ENCODE results near the gene FAR2.

FAR2 gene

DNA sequence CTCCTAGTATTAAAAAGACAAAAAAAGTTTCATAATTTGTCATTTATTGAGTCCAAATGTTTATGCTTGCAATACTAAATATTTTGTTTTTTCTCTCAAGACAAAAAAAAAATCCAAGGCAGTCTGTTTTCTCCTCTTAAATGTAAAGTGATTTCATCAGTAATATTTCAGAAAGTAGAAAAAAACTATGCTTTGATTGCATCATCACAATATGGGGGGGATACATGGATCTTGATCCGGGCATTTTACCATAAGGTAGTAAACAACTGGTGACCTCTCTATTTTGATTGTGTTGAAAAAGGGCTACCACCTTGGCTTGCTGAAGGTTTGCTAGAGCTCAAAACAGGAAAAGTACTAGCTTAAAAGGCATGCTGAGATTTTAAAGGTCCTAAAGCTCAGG, 188.2 kb downstream of the FAR2 start:
- H3K9me3 ChIP-seq = no peaks in the 10 kb centered on the region; the same call in 1 of the 2 replicates
- no peak overlapping the region for H3K4me3 ChIP-seq (ENCODE audit: low read depth, low read length)

DNA sequence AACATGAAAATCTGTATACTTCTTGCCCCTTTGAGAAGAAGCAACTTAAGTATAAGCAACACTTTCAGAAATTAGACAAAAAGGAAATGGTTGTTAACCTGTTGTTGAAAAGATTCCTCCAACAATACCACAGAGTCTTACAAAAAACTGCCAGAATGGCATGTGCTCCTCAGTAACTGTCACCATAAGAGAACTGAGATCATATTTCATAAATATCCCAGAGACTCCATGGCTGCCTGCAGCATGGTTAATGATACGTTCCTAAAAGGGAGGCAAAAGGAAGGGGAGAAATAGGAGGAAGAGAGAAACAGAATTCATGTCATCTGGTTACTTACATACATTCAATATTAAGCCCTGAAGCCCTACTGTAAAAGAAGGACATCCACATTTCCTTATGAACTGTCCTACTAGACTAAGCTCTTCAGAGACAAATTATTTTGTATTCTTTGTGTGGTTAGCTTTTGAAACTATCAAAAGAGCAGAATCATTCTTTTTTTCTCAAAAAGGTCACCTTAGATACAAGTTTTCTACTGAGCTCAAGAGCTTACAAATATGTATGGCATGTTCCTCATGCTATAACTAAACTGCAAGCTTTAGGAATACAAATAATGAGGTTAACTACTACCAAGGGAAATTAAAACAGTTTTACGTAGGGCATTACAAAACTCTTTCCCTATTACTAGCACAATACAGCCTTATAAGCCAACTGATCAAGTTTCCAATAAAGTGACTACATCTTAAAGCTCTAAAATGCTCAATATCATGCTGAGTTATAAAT, 194.1 kb downstream of the FAR2 start:
- H3K36me3 ChIP-seq = peaks cover 10% of the 10 kb centered on the region
- H3K4me3 ChIP-seq (ENCODE audit: low read depth, low read length) = no peak overlapping the region
- no peaks in the 10 kb centered on the region for H3K4me1 ChIP-seq
- H3K27me3 ChIP-seq = no peaks in the 10 kb centered on the region
- H3K9me3 ChIP-seq = no peaks in the 10 kb centered on the region
- TF ChIP-seq, protein P1, sequence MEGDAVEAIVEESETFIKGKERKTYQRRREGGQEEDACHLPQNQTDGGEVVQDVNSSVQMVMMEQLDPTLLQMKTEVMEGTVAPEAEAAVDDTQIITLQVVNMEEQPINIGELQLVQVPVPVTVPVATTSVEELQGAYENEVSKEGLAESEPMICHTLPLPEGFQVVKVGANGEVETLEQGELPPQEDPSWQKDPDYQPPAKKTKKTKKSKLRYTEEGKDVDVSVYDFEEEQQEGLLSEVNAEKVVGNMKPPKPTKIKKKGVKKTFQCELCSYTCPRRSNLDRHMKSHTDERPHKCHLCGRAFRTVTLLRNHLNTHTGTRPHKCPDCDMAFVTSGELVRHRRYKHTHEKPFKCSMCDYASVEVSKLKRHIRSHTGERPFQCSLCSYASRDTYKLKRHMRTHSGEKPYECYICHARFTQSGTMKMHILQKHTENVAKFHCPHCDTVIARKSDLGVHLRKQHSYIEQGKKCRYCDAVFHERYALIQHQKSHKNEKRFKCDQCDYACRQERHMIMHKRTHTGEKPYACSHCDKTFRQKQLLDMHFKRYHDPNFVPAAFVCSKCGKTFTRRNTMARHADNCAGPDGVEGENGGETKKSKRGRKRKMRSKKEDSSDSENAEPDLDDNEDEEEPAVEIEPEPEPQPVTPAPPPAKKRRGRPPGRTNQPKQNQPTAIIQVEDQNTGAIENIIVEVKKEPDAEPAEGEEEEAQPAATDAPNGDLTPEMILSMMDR (IDR thresholded peaks at IDR 0.05; ENCODE audit: low read depth, low read length) = no peak
- no peak for DNase-seq

More for the DNA sequence above, 188.2 kb downstream of the FAR2 start:
- Histone ChIP-seq H3K36me3 (peaks cover 20% of the 10 kb centered on the region), H3K27me3 (no peaks in the 10 kb centered on the region), H3K4me1 (no peaks in the 10 kb centered on the region)
- TF ChIP-seq, protein P1 (IDR thresholded peaks at IDR 0.05; ENCODE audit: low read depth, low read length) = no peak
- no peak for DNase-seq

DNA sequence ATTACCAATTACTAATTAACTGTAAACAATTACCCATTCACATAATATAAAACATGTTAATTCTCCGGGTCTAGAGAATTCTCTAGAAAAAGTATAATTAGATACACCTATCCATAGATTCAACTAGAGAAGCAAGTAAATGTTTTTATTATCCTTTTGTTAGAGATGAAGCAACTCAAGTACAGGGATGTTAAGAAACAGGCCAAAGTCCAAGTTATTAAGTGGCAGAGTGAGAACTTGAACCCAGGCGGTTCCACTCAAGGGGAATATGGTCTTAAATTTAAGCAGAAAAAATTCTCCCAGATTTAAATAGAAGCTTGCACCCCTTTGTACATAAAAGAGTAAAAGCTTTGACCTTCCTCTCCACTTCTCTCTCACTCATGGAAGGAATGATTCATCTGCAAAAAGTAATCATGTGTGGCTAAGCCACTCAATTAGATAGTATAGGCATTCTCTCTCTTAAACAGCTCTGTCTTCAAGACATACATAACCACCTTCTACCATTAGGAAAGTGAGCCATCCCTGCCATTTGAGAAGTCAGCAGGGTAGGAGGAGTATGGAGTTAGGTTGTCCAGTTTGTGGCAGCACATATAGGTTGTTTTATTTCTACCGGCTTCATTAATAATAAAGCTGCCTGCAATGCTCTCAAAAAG, 197.8 kb downstream of the FAR2 start:
- no peak for DNase-seq
- no peaks in the 10 kb centered on the region for H3K9me3 ChIP-seq
- peaks cover 8% of the 10 kb centered on the region for H3K36me3 ChIP-seq
- H3K4me1 ChIP-seq = no peaks in the 10 kb centered on the region; the same call in 1 of the 2 replicates
- H3K27me3 ChIP-seq = no peaks in the 10 kb centered on the region
- H3K4me3 ChIP-seq (ENCODE audit: low read depth, low read length) = no peak overlapping the region
- TF ChIP-seq, protein P1 (IDR thresholded peaks at IDR 0.05; ENCODE audit: low read depth, low read length) = no peak

DNA sequence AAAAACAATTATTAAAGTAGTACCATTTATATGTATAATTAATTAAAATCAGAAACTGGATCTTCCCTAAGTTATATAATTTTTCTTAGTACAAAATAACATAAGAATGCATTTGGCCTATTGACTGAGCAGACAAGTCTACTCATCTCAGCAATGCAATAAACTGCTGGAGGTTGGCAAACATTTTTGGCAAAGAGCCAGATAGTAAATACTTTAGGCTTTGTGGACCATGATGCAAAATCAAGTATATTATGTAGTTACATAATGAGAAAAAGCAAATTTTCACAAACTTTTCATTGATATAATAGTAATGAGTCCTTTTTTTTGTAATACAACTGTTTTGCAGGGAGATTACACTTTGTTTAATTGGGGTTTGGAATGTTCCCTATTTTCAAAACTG, 201.0 kb downstream of the FAR2 start:
- TF ChIP-seq, protein P1 (IDR thresholded peaks at IDR 0.05; ENCODE audit: low read depth, low read length) = no peak
- H3K9me3 ChIP-seq = no peaks in the 10 kb centered on the region
- H3K27me3 ChIP-seq = no peaks in the 10 kb centered on the region
- H3K36me3 ChIP-seq = peaks cover 8% of the 10 kb centered on the region
- DNase-seq = no peak
- no peak overlapping the region for H3K4me3 ChIP-seq (ENCODE audit: low read depth, low read length)
- no peaks in the 10 kb centered on the region; the same call in 1 of the 2 replicates for H3K4me1 ChIP-seq

- H3K4me3 ChIP-seq (ENCODE audit: low read depth, low read length) = no peak overlapping the region
- no peaks in the 10 kb centered on the region; the same call in 1 of the 2 replicates for H3K4me1 ChIP-seq
- no peaks in the 10 kb centered on the region for H3K27me3 ChIP-seq
- TF ChIP-seq, protein P1 (IDR thresholded peaks at IDR 0.05; ENCODE audit: low read depth, low read length) = no peak
- H3K9me3 ChIP-seq = no peaks in the 10 kb centered on the region
- H3K36me3 ChIP-seq = no peaks in the 10 kb centered on the region; the same call in 1 of the 2 replicates
- DNase-seq = no peak
These were observed 205.9 kb downstream of the FAR2 start for GRCh38 chr12:29354954-29355353.

- Histone ChIP-seq H3K4me3 (ENCODE audit: low read depth, low read length) (no peak overlapping the region), H3K9me3 (no peaks in the 10 kb centered on the region), H3K4me1 (peaks cover 3% of the 10 kb centered on the region; the same call in 1 of the 2 replicates), H3K27me3 (no peaks in the 10 kb centered on the region), H3K36me3 (peaks cover 21% of the 10 kb centered on the region)
- TF ChIP-seq, protein P1 (IDR thresholded peaks at IDR 0.05; ENCODE audit: low read depth, low read length) = no peak
- DNase-seq = no peak
These were observed 216.0 kb downstream of the FAR2 start for GRCh38 chr12:29365091-29365490.
